HG02943 (cell line): ENCODE measurements around the gene ATF7IP2.
"Not testable (repeated sequence)": the region's sequence is repeated elsewhere in the genome, so short reads cannot be mapped to it uniquely, and the experiment has no call there.

Experiments
- ATAC-seq: cut with Tn5 transposase; IDR thresholded peaks from one replicate; pipeline ENCODE4 v1.9.1; 2021; ENCODE audit warnings: mild to moderate bottlenecking, low read depth, moderate library complexity; ENCODE audit not compliant: unreplicated experiment

The ATF7IP2 gene

DNA sequence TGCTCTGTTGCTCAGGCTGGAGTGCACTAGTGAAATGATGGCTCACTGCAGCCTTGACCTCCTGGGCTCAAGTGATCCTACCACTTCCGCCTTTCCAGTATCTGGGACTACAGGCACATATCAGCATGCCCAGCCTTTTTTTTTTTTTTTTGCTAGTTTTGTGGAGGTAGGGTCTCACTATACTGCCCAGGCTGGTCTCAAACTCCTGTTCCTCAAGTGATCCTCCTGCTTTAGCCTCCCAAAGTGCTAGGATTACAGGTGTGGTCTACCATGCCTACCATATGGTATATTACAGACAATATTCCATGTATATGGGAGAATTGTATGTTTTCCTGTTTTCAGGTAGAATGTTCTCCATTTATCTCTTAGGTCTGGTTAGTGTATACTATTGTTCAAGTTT lies 12.3 kb upstream of the ATF7IP2 start:
- ATAC-seq, result no peak

DNA sequence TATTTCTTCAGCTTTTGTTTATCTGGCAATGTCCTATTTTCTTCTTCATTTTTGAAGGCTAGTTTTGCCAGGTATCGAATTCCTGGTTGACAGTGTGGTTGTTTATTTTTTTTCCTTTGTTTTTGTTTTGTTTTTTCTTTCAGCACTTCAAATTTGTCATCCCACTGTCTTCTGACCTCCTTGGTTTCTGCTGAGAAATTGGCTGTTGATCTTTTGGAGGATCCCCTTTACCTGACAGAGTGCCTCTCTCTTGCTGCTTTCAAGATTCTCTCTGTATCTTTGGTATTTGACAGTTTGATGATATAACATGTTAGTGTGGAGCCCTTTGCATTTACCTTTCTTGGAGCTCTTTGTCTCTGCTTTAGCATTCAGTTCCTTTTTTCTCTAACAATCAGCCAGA lies 9.6 kb upstream of the ATF7IP2 start:
- ATAC-seq, result no peak

DNA sequence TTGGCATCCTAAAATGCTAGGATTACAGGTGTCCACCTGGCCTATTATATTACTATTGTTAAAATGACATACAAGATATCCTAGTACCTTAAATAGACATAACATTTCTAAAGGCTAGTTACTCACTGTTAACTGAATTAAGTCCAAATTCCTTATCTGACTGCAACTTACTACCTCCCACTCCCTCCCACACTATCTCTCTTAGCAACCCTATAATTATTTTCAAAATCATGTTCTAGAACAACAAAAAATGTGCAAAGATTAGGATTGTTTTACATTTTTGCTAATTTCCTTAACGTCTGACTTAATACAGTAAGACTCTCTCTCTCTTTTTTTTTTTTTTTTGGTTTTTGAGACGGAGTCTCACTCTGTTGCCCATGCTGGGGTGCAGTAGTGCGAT lies 2.2 kb upstream of the ATF7IP2 start:
- no peak for ATAC-seq

DNA sequence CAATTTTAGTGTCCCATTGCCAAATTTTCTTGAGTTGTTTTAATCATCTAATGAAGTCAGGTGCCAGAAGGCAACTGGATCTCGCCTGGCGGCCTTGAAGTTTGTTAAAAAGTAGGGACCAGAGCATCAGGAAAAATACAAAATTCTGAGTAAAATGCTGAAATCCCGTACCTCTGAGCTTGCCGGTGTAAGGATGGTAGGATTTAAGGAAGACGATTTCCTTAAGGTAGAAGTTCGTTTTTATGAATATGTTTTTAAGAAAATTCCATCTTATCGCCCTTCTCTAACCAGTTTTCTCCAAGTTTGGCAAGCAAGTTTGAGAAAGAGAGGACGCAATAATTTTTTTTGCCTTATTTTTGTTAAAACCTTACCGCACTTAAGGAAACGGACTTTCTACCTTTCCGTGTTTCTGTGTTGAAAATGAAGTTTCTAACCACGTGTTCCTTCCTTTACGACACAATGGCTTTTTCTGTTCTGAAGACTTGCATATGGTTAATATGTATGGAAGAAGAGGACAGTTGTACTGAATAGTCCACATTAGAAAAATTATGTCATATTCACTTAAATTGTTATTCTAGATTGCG lies 748 bp downstream of the ATF7IP2 start:
- no peak for ATAC-seq

DNA sequence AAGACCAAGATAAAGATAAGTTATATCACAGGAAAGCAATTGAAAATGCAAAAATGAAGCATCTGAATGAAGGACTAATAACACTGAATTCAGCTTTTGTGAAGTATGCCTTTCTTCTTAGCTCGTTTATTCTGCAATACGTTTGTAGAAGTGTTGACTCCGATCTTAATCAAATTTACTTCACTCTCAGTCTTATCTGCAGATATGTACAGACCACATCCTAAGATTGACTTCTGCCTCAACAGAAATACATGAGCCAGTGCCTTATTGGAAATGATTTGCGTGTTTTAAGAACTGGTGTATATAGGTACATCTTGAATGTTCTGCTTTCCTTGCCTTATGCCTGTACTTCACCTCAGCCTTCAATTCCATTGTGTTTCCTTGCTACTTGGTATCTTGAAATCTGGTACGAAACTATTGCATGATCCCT lies 1.3 kb downstream of the ATF7IP2 start:
- no peak for ATAC-seq

DNA sequence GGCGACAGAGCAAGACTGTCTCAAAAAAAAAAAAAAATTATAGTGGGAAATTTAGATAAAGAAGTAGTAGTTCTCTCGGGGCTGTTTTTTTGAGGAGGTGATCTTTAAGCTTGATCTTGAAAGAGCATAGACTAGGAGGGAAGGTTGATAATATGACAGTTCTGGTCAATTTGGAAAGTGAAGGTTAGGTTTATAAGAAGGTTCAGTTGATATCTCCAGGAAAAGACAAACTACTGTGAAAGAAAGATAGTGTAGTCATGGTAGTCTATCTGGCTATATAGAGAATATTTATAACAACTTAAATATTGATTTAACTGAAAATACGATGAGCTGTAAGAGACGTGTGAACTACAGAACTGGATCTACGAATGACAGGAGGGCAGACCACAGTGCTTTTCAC lies 3.1 kb downstream of the ATF7IP2 start:
- ATAC-seq, result no peak

DNA sequence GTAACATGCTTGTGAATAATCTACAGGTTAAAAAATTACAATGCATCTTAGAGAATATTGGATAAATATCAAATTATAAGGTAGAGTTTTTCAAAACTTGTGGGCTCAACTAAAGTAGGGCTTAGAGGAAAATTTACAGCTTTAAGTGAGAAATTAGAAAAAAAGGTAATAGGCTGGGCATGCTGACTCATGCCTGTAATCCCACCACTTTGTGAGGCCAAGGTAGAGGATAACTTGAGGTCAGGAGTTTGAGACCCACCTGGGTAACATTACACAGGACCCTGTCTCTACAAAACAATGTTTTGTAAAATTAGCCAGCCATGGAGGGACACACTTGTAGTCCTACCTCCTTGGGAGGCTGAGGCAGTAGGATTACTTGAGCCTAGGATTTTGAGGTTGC lies 4.5 kb downstream of the ATF7IP2 start:
- ATAC-seq, result no peak

DNA sequence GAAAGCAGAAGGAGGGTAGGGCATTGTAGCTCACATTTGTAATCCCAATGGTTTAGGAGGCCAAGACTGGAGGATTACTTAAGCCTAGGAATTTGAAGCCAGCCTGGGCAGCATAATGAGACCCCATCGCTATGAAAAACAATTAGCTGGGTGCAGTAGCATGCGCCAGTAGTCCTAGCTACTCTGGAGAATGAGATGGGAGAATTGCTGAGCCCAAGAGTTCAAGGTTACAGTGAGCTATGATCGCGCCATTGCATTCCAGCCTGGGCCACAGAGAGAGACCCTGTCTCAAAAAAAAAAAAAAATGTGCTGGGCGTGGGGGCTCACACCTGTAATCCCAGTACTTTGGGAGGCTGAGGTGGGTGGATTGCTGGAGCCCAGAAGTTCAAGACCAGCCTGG lies 5.0 kb downstream of the ATF7IP2 start:
- no peak for ATAC-seq

DNA sequence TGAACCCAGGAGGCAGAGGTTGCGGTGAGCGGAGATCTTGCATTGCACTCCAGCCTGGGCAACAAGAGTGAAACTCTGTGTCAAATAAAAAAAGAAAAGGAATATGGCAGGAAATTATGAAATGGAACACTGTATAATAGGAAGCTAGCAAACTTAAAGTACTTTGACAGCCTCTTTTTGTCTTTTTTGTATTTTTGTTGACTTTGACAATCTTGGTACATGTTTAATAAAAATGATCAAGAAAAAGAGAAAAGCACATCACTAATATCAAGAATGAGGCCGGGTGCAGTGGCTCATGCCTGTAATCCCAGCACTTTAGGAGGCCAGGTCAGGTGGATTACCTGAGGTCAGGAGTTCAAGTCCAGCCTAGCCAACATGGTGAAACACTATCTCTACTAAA lies 5.5 kb downstream of the ATF7IP2 start:
- no peak for ATAC-seq

DNA sequence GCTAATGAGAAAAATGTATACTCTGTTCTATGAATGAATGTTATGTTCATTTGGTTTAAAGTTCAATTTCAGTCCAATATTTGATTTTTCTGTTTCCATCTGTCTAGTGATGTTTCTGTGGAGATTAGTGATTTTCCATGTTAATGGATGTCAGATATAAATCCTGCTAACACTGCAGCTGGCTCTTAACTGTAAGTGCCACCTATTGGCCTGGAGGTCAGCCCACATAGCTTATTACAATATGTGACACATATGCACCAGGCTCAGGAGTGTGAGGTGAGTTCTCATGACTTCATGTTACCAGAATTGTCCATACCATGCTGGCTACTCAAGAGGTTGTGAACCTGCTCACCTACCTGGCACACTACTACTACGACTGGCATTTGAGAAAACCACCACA lies 17.1 kb downstream of the ATF7IP2 start:
- no peak for ATAC-seq

DNA sequence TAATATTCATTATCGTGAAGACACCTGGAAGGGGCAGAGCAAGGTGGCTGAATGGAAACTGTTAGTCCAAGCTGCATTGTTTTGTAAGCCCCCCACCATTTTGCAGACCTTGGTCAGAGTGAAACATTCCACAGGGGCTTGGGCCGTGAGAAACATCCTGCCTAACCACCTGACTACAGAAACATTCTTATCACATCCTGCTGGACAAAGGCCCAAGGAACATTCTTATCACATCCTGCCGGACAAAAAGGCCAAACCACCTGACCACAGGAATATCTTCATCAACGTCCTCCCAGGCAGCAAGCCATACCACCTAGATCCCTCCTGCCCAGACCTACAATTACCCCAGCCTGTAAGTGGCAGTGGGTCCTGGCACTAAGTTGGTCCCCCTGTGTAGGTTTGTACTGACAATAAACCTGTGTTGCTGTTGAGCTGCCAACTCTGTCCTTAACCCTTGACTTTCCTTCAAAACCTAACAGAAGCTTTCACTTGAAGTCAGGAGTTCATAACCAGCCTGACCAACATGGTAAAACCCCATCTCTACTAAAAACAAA lies 19.6 kb downstream of the ATF7IP2 start:
- ATAC-seq, result no peak

DNA sequence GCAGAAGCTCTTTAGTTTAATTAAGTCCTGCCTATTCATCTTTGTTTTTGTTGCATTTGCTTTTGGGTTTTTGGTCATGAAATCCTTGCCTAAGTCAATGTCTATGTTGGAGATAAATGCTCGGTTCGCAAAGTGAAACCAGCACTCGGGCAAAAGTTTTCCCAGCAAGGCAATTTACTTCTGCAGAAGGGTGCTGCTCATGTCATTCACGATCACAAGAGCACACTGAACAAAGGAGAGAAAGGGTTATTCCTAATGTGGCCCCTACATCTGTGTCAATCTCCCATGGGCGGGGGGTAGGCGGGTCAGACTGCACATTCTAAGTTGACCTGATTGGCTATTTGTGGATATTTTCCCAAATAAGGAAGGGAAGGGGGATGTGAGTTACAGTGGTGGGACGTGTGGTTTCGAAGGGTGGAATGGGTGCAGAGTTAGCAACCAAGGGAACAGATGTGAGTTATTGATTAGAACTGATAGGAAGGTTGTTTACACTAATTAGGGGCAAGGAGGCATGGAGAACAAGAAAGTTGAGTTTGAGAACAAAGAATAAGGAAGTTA lies 23.0 kb downstream of the ATF7IP2 start:
- no peak for ATAC-seq

DNA sequence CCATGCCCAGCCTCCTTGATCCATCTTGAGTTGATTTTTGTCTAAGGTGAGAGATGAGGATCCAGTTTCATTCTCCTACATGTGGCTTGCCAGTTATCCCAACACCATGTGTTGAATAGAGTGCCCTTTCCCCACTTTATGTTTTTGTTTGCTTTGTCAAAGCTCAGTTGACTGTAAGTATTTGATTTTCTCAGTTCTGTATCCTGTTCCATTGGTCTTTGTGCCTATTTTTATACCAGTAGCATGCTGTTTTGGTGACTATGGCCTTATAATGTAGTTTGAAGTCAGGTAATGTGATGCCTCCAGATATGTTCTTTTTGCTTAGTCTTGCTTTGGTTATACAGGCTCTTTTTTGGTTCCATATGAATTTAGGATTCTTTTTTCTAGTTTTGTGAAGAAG lies 23.9 kb downstream of the ATF7IP2 start:
- ATAC-seq, result not testable (repeated sequence)

DNA sequence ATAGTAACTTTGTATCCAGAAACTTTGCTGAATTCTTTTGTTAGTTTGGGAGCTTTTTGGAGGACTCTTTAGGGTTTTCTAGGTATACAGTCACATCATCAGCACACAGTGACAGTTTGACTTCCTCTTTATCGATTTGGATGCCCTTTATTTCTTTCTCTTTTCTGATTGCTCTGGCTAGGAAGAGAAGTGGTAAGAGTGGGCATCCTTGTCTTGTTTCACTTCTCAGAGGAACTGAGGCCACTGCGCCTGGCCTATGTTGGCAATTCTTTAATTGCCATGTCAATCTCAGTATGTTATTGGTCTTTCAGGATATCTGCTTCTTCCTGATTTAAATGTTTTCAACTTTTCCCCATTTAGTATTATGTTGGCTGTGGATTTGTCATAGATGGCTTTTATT lies 24.6 kb downstream of the ATF7IP2 start:
- ATAC-seq, result no peak

DNA sequence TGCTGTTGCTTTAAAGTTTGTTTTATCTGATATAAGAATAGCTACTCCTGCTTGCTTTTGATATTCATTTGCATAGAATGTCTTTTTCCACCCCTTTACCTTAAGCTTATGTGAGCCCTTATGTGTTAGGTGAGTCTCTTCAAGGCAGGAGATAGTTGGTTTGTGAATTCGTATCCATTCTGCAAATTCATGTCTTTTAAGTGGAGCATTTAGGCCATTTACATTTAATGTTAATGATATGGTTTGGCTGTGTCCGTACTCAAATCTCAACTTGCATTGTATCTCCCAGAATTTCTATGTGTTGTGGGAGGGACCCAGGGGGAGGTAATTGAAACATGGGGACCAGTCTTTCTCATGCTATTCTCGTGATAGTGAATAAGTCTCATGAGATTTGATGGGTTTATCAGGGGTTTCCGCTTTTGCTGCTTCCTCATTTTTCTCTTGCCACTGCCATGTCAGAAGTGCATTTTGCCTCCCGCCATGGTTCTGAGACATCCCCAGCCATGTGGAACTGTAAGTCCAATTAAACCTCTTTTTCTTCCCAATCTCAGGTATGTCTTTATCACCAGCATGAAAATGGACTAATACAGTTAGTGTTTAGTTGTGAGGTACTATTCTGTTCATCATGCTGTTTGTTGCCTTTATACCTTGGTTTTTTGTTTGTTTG lies 27.2 kb downstream of the ATF7IP2 start:
- ATAC-seq, result no peak

DNA sequence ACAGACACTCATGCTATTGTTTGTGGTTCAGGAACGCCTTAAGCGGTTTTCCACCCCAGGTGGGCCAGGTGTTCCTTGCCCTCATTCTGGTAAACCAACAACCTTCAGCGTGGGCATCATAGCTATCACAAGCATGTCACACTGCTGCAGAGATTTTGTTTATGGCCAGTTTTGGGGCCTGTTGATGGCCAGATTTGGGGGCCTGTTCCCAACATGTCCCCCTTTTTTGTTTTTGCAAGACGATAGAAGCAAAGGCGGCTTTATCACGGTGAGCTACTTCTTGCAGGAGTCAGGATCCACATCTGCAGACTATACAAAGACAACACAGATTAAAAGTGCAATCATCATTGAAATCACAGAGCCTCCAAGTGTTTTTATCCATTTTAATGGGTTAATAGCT lies 32.3 kb downstream of the ATF7IP2 start:
- ATAC-seq, result not testable (repeated sequence)

DNA sequence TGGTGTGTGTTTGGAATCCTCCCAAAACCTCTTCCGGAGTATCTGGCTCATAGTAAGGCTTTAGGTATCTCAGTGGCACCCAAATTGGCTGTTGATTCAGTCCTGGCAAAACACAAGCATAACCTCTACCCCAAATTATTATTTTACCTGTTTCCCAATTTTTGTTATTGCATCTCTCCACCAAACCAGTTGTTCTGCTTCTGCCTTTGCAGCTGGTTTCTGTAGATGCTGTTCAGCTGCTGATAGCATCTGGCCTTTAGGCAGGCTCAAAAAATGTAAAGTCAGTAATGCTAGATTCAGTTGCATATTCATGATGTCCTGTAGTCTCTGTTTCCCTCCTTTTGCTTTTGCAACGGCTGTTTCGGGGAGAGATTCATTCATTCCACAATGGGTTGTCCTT lies 33.8 kb downstream of the ATF7IP2 start:
- no peak for ATAC-seq

DNA sequence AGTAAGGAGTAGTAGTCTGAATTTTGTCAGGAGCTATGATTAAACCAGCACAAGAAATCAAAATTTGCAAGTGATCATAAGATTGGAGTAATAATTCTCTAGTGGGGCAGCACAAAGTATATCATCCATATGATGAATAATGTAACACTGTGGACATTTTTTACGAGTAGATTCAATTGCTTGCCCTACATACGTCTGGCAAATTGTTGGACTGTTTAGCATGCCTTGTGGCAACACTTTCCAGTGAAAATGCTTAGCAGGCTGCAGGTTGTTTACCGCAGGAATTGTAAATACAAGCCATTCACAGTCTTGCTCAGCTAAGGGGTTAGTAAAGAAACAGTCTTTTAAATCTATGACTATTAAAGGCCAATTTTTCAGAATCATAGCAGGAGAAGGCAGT lies 35.7 kb downstream of the ATF7IP2 start:
- no peak for ATAC-seq

DNA sequence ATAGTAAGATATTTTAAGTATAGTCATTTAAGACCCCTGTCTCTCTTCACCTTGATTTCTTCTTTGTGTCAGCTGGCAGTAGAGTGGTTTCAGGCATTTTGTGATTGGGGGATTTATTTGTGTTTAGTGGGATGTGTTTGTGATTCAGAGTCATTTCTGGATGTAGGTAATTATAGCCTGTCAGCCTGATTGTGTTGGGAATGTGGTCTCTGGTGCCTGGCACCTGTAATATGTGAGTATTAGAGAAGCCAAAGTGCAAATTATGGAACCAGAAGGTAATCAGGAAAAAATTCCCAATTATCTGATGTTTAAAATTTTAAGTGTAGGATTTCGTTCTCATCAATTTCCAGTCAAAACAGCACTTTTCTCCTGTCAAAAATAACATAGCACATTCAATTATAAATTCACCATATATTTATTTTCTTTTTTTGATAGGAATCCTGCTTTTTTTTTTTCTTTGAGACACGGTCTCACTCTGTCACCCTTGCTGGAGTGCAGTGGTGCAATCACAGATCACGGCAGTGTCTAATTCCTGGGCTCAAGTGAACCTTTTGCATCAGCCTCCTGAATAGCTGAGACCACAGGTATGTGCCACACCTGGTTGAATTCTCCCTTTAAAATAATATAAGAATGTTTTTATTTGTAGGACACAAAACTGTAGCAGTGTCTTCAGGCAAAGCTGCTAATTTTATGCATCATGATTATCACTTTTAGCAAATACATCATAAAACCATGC lies 42.7 kb downstream of the ATF7IP2 start:
- ATAC-seq, result no peak

DNA sequence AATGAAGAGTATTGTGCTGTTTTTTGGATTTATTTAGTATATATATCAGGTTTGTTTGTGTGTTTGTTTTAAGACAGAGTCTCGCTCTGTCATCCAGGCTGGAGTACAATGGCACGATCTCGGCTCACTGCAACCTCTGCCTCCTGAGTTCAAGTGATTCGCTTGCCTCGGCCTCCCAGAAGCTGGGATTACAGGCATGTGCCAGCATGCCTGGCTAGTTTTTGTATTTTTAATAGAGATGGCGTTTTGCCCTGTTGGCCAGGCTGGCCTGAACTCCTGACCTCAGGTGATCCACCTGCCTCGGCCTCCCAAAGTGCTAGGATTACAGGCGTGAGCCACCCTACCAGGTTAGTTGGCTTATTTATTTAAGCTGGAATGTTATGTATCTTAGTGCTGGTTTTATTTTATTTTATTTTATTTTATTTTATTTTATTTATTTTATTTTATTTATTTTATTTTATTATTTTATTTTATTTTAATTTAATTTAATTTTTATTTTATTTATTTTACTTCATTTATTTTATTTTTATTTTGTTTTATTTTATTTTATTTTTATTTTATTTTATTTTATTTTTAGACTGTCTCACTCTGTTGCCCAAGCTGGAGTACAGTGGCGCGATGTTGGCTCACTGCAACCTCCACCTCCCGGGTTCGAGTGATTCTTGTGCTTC lies 43.6 kb downstream of the ATF7IP2 start:
- ATAC-seq, result not testable (repeated sequence)

DNA sequence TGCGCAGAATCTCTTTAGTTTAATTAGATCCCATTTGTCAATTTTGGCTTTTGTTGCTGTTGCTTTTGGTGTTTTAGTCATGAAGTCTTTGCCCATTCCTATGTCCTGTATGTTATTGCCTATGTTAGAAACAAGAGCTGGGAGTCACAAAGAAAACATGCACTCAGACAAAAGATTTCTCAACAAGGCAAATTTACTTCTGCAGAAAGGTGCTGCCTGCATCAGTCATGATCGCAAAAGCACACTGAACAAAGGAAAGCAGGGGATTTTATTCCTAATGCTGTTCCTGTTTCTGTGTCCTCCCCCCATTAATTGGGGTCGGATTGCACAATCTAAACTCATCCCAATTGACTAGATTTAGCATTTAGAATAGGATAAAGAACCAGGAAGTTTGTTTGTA lies 55.9 kb downstream of the ATF7IP2 start:
- ATAC-seq, result no peak
